Pons (tissue), 1 donor: ENCODE data around the gene SEMA3E.

ENCODE experiments used
- DNase-seq: peaks from one replicate; pipeline ENCODE4 v3.0.0-alpha.2; 2016; ENCODE audit warnings: low spot score

Gene SEMA3E

DNA sequence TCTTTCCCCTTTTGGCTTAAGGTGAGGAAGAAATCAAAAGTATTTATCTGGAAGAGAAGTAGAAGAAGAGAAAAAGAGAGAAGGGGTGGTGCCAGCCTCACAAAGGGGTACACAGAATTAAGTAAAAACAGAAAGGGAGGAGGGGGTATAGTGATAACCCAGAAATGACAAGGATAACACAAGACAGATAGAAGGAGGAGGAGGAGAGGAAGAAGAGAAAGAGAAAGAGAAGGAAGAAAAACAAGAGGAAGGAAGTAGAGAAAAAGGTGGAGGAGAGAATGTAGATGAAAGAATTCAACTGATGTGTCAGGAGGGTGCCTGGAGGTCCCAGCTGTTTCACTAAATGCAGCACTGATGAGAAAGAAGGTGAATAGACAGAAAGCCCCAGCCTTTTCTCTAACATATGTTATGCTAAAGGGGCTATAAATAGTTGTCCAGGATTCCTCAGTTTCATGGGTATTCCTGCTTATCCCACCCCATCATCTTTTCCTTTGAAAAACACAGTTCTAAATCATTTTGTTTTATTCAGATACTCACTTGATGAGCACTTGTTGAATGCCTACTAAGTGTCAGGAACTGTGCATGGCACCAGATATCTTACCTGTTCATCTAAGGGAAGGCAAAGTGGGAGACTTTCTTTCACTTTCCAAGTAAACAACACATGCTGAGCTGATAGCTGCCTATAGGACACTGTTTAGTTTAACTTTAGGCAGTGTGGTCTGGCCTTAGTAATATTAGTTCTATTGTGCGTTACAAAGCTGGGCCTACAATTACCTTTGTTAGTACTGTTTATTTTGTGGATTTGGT, 8.0 kb downstream of the SEMA3E start:
- DNase-seq: no peak

DNA sequence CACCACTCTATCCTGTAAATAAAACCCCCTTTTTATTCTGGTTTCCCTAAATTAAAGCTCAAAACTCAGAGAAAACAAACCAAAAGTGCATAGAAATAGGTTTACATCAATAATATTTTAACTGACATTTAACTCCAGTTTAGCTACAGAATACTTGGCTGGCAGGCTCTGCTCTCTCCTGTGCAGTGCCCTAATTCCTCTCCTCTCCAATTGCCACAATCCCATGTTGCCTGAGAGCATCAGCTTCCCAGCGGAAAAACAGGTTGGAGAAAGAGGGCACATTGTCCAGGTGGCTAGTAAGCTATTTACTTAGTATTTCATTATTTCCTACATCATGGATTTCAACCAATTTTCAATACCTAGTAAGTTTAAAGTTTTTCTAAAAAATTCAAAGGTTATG, 8.7 kb downstream of the SEMA3E start:
- no peak for DNase-seq

GRCh38 chr7:83633516-83633915, 15.4 kb downstream of the SEMA3E start:
- no peak for DNase-seq

GRCh38 chr7:83629117-83629880, 19.6 kb downstream of the SEMA3E start:
- DNase-seq: no peak

GRCh38 chr7:83617858-83618257, 31.1 kb downstream of the SEMA3E start:
- DNase-seq: no peak

DNA sequence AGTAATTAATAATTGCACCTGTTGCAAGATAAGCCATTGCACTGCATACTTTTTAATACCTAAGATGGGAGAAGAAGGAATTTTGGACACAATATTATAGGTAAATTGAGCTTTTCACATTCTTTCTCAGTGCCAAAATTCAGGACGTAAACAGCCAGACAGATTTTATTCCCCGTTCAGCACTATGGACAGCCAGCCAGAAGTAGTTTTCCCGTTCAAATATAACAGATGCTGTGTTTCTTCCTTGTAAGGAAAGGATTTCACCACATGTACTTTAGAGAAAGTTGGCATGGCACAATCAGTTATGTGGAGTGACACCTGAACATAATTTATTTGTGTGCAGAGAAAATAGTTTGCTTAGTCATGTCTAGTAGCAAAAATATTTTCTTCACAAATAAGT, 34.8 kb downstream of the SEMA3E start:
- no peak for DNase-seq

GRCh38 chr7:83613232-83613631, 35.7 kb downstream of the SEMA3E start:
- no peak for DNase-seq

- DNase-seq: no peak
Measured at GRCh38 chr7:83611776-83612175, 37.2 kb downstream of the SEMA3E start.

DNA sequence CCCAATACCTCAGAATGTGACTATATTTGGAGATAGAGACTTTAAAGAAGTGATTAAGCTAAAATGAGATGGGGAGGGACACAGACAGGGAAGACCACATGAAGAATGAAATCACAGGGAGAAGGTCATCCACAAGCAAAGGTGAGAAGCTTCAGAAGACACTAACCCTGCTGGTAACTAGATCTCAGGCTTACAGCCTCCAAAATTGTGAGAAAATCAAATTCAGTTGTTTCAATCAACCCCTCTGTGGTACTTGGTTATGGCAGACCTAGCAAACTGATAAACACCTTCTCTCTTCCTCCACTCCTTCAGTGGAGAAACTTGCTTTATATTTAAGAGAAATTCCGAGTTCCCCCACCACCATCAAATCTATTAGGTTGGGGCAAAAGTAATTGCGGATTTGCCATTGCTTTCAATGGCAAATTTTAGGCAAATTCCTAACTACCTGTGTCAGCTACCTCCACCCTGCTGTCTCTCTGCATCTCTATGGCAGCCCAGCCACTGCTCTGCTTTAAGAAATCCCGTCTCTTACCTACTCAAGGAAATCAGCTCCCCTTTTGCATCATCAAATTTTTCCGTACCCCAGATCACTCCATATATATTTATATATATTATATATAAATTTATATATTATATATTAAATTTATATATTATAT, 38.2 kb downstream of the SEMA3E start:
- no peak for DNase-seq

- no peak for DNase-seq
Measured at GRCh38 chr7:83608716-83609115, 40.2 kb downstream of the SEMA3E start.

DNA sequence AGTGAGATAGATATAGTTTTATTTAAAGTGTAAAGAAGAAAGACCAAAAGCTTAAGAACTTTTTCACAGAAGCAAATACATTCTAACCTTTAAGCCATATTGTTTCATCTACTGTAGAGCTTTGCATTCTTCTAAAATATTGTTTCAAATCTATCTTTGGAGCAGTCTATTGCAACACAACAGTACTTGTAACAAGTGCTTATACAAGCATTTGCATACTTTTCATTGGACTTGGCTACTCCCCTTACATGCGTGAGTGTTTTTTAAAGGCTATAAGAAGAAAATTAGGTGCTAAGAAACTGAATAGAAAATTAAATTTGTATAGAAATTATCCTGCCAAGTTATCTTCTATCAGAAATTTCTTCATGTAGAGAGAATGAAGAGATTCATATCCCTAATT, 45.3 kb downstream of the SEMA3E start:
- DNase-seq: no peak

DNA sequence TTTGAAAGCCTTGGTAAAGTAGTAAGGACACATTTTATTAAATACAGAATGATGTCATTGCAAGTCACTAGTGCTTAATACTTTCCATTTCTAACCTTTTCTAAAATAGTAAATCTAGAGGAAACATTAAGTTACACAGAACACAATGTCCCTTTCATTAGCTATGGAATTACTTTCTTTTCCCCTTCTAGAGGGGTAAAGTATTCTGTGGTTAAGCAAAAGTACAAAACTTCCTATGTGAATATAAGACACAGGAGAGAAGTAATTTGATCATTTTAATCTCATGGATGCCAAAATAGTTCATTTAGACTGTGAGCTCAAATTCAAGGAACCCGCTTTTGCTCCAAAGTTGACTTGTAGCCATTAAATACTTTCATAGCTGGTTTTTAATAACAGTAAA, 49.8 kb downstream of the SEMA3E start:
- no peak for DNase-seq

DNA sequence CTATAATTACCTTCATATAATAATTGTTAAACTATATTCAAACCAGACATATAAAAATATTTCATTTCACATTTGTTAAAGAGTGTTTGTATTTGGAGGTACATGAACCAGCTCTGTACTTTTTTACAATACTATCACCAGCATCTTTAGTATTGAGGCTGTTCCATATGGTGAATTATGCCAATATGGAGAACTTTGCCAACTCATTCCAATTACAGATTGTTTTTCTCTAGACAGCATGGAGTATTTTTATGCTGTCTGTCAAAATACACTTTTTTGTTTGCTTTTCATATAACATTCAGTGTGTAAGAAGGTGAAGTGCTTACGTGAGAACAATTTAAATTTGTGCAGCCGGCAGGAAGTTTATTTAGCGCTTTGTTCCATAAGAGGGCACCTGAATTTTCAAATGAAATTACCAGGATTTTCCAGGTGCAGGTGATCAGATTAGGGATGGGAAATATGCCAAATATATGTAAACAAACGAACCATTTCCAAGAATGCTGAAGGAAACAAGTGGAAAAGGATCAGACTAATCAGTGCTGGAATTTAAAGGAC, 54.9 kb downstream of the SEMA3E start:
- DNase-seq: no peak

GRCh38 chr7:83588602-83589240, 60.2 kb downstream of the SEMA3E start:
- DNase-seq: no peak

DNA sequence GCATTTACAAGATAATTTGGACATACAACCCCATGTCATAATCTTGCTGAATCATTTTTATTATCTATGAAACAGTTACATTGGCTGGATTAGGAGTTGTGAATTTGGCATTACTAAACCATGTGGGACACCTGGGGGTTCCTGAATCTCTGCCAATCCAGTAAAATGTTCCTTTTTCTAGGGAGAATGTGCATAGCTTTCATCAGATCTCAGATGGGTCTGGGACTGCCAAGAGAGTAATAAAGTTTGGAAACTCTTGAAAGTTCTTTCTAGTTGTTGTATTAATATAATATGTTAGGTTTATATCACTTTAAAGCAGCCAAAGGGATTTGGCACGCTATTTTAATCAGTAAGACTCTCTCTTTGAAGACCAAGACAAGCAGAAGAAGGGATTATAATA, 62.7 kb downstream of the SEMA3E start:
- no peak for DNase-seq

- no peak for DNase-seq
Measured at GRCh38 chr7:83581667-83582435, 67.1 kb downstream of the SEMA3E start.

DNA sequence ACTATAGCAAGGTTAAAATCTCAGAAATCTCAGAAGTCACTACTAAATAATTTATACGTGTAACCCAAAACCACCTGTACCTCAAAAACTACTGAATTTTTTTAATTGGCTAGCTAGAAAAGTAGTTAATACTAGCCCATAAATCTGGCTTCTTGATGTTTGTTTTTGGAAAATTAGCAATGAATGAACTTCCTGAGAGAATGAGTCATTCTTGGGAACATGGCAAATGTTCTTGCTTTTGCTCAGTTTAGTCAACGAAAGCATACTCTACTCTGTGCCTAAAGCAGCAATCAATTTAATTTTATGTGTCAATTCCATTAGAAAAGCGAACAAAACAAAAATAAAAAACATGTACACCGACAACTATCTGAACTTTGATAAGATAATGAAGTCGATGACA, 69.2 kb downstream of the SEMA3E start:
- DNase-seq: no peak

DNA sequence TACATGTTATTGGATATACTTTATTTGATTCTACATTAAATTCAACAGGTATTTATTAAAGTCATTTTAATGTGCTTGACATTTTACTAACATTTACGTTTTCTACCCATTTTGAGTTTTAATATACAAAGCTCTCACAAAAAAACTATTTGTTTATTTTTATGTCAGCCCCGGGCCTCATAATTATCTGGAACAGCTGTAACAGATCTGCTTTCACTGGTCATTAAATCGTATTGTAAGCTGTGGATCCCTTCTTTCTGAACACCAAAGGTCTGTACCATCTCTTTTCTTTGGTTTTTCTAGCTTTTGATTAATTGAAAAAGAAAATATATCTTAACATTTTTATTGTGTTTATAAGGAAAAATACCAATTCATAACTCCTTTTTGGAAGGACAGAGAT, 73.5 kb downstream of the SEMA3E start:
- no peak for DNase-seq

- no peak for DNase-seq
Measured at GRCh38 chr7:83574616-83575015, 74.3 kb downstream of the SEMA3E start.

DNA sequence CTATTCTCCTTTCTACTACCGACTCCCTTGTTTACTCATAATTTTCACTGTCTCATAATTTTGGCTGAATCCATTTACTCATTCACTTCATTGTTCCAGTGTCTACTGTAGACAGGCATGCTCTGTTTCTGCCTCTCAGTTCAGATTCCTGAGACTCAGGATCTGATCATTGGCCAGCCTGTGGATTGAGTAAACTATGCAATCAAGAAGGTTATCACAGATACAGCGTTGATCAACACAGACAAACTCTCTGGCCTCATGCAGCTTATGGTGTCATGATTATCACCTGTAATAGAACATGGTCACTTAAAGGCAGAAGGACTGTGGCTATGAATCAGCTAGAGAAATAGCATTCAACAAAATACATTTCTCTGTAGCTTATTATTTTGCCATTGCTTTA, 86.0 kb downstream of the SEMA3E start:
- no peak for DNase-seq

DNA sequence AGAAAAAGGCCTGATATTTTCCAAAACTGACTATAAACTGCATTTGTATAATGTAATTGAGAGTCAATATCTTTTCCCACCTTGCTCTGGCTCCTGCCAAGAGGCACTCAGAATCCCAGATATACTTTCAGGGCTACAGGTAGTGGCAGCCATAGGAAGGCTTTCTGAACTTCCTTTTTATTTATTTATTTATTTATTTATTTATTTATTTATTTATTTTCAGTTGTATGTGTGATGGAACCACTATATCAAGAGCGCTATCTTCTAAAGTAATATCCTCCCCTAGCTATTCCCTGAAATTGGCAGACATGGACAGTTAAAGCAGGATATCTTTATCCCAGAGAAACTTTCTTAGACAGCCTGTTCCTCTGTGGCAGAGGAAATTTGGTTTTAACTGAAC, 86.7 kb downstream of the SEMA3E start:
- no peak for DNase-seq
